MM.1S (cell line): ENCODE measurements around the gene GNPAT.

Experiments
- DNase-seq: peaks from one replicate; pipeline ENCODE4 v3.0.0-alpha.2; 2015
- H2AFZ ChIP-seq: fragments of 300-600 bp; sonication (generic); 2 replicates; pipeline ENCODE4 v1.6.0; 2016; ENCODE audit warnings: antibody characterized with exemption, low read length
- H3F3A ChIP-seq: fragments of 300-600 bp; sonication (generic); 2 replicates; pipeline ENCODE4 v1.6.1; 2016; ENCODE audit warnings: mild to moderate bottlenecking, antibody characterized with exemption, low read length, moderate library complexity, mixed read lengths; ENCODE audit not compliant: insufficient read depth
- H3K27ac ChIP-seq: fragments of 300-600 bp; sonication (generic); 2 replicates; pipeline ENCODE4 v1.5.1; 2016; ENCODE audit warnings: mild to moderate bottlenecking, low read length
- H3K27me3 ChIP-seq: fragments of 300-600 bp; sonication (generic); replicated peaks from 2 replicates; pipeline ENCODE4 v1.6.0; 2016; ENCODE audit warnings: low read length; ENCODE audit not compliant: insufficient read depth
- H3K36me3 ChIP-seq: fragments of 300-600 bp; sonication (generic); replicated peaks from 2 replicates; pipeline ENCODE4 v1.6.1; 2016; ENCODE audit warnings: mild to moderate bottlenecking, low read length, mixed read lengths; ENCODE audit not compliant: insufficient read depth
- H3K4me1 ChIP-seq: fragments of 300-600 bp; sonication (generic); 2 replicates; pipeline ENCODE4 v1.6.1; 2016; ENCODE audit warnings: low read length, mixed read lengths
- H3K4me2 ChIP-seq: fragments of 300-600 bp; sonication (generic); 2 replicates; pipeline ENCODE4 v1.6.0; 2016; ENCODE audit warnings: low read depth, low read length
- H3K4me3 ChIP-seq: fragments of 300-600 bp; sonication (generic); 2 replicates; pipeline ENCODE4 v1.5.1; 2016; ENCODE audit warnings: low read length, mixed read lengths
- H3K79me2 ChIP-seq: fragments of 300-600 bp; sonication (generic); 2 replicates; pipeline ENCODE4 v1.6.1; 2016; ENCODE audit warnings: mixed run types, low read length, mixed read lengths
- H3K9ac ChIP-seq: fragments of 300-600 bp; sonication (generic); 2 replicates; pipeline ENCODE4 v1.6.1; 2016; ENCODE audit warnings: low read length, mixed read lengths
- H3K9me2 ChIP-seq: fragments of 300-600 bp; sonication (generic); replicated peaks from 2 replicates; pipeline ENCODE4 v1.6.1; 2016; ENCODE audit warnings: mild to moderate bottlenecking, low read length, mixed read lengths; ENCODE audit not compliant: insufficient read depth
- H3K9me3 ChIP-seq: fragments of 300-600 bp; sonication (generic); replicated peaks from 2 replicates; pipeline ENCODE4 v1.6.1; 2016; ENCODE audit warnings: mild to moderate bottlenecking, low read length, mixed read lengths; ENCODE audit not compliant: insufficient read depth
- H4K20me1 ChIP-seq: fragments of 300-600 bp; sonication (generic); 2 replicates; pipeline ENCODE4 v1.6.1; 2016; ENCODE audit warnings: mild to moderate bottlenecking, low read length, moderate library complexity, mixed read lengths; ENCODE audit not compliant: insufficient read depth
- EZH2 ChIP-seq: fragments of 300-600 bp; sonication (generic); optimal IDR thresholded peaks from 2 replicates; pipeline ENCODE3; 2017; ENCODE audit warnings: low read depth, mild to moderate bottlenecking, antibody characterized with exemption, low read length, mixed read lengths
- EZH2phosphoT487 ChIP-seq: fragments of 300-600 bp; sonication (generic); IDR thresholded peaks from 2 replicates; pipeline ENCODE4 v1.6.1; 2018; ENCODE audit warnings: antibody characterized with exemption, low read length
- TF ChIP-seq, protein P1 (sequence below): fragments of 300-600 bp; sonication (generic); IDR thresholded peaks from 2 replicates; pipeline ENCODE4 v1.5.1; 2016; ENCODE audit warnings: antibody characterized with exemption, low read length, mixed read lengths

The GNPAT gene

DNA sequence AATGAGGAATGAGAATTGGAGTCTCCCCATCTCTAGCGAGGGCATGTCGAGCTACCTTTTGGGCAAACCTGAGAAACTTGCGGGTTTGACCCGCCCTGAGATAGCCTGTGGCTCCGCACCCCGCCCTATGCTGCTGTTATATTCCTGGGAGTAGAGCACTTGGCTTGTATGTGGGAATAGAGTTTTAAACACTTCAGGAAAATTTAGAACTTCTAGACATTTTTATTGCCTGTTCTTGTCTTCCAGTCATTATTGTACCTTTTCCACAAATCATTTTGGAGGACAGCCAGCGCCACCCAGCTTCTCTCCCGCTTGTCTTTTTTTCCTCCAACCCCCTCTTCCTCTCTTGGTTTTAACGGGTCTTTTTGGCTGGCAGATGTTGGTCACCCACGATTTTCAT, 738 bp downstream of the GNPAT start:
- H2AFZ ChIP-seq, result peak overlapping the region; percentile 89
- no peaks in the 10 kb centered on the region for H3K9me3 ChIP-seq
- H3K36me3 ChIP-seq, result 0 out of 2 replicates have a peak, but pooled peaks cover 3% of the 10 kb centered on the region
- no peaks in the 10 kb centered on the region for H3K27me3 ChIP-seq
- TF ChIP-seq EZH2, result no peak
- no peak for TF ChIP-seq EZH2phosphoT487
- TF ChIP-seq, protein P1, sequence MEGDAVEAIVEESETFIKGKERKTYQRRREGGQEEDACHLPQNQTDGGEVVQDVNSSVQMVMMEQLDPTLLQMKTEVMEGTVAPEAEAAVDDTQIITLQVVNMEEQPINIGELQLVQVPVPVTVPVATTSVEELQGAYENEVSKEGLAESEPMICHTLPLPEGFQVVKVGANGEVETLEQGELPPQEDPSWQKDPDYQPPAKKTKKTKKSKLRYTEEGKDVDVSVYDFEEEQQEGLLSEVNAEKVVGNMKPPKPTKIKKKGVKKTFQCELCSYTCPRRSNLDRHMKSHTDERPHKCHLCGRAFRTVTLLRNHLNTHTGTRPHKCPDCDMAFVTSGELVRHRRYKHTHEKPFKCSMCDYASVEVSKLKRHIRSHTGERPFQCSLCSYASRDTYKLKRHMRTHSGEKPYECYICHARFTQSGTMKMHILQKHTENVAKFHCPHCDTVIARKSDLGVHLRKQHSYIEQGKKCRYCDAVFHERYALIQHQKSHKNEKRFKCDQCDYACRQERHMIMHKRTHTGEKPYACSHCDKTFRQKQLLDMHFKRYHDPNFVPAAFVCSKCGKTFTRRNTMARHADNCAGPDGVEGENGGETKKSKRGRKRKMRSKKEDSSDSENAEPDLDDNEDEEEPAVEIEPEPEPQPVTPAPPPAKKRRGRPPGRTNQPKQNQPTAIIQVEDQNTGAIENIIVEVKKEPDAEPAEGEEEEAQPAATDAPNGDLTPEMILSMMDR, result peak; percentile 19; the same call in 1 of the 2 replicates
- no peaks in the 10 kb centered on the region for H4K20me1 ChIP-seq
- H3F3A ChIP-seq, result no peaks in the 10 kb centered on the region
- H3K27ac ChIP-seq, result peak overlapping the region; percentile 26; the same call in 1 of the 2 replicates
- no peaks in the 10 kb centered on the region for H3K9me2 ChIP-seq
- H3K4me1 ChIP-seq, result peaks cover 19% of the 10 kb centered on the region
- peak overlapping the region; percentile 85 for H3K9ac ChIP-seq
- peak overlapping the region; percentile 83 for H3K4me3 ChIP-seq
- peaks cover 75% of the 10 kb centered on the region for H3K79me2 ChIP-seq
- peak; percentile 28 for DNase-seq
- H3K4me2 ChIP-seq, result peak overlapping the region; percentile 86

DNA sequence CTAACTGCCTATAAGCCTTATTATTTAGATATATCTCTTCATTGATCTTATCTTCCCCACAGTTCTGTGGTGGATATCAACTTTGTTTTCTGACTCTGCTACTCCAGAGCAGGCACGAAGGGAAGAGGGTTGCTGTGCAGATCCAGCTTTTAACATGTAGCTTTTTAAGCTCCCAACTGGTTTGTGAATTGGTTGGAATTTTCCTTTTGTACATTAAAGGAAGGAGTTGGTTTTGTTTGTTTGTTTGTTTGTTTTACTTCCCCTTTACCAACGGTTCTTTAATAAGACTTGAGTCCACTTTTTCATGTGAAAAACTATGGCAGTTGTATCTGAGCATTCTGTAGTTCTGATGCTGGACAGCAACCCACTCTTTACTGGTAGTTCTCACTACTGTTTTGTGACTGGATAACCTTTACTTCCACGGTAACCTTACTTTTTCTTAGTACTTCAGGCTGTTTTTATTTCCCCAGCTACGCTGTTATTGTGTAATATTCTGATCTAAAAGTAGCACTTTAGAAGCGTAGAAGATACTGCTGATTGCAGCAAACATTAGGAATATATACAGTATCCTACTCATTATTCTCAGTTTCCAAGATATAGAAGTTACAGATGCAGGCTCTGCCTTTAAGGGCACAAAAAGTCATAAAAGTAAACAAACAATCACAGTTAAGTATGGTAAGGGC, 1.6 kb downstream of the GNPAT start:
- Histone ChIP-seq H3K9me2 (no peaks in the 10 kb centered on the region), H3K4me2 (peak overlapping the region; percentile 86), H3F3A (no peaks in the 10 kb centered on the region), H3K4me1 (peaks cover 21% of the 10 kb centered on the region), H3K27me3 (no peaks in the 10 kb centered on the region), H3K36me3 (0 out of 2 replicates have a peak, but pooled peaks cover 3% of the 10 kb centered on the region), H3K27ac (no peak overlapping the region), H3K79me2 (peaks cover 84% of the 10 kb centered on the region), H3K9me3 (no peaks in the 10 kb centered on the region), H3K4me3 (peak overlapping the region; percentile 83; the same call in 1 of the 2 replicates), H2AFZ (no peak overlapping the region), H3K9ac (no peak overlapping the region), H4K20me1 (no peaks in the 10 kb centered on the region)
- no peak for TF ChIP-seq EZH2
- TF ChIP-seq EZH2phosphoT487, result no peak
- TF ChIP-seq, protein P1, result no peak
- DNase-seq, result no peak

DNA sequence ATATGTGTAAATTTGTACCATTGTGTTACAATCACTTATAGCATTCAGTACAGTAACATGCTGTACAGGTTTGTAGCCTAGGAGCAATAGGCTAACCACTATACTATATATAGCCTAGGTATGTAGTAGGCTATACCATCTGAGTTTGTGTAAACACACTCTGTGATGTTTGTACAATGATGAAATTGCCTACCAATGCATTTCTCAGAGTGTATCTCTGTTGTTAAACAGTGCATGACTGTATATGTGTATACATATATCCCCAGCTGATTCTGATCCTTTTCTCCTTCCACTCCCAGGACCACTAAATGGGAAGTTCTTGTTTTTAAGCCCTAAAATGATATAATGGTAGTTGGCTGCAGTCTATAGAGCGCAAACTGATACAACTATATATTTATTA, 7.8 kb downstream of the GNPAT start:
- H3K4me3 ChIP-seq, result no peak overlapping the region
- peaks cover 61% of the 10 kb centered on the region for H3K79me2 ChIP-seq
- peak; percentile 16 for DNase-seq
- no peak for TF ChIP-seq EZH2phosphoT487
- TF ChIP-seq, protein P1, result no peak
- TF ChIP-seq EZH2, result no peak
- H3K9me2 ChIP-seq, result no peaks in the 10 kb centered on the region
- no peak overlapping the region for H3K4me2 ChIP-seq
- H3K9ac ChIP-seq, result no peak overlapping the region
- no peaks in the 10 kb centered on the region for H4K20me1 ChIP-seq
- peaks cover 5% of the 10 kb centered on the region; the same call in 1 of the 2 replicates for H3K4me1 ChIP-seq
- no peak overlapping the region for H2AFZ ChIP-seq
- 0 out of 2 replicates have a peak, but pooled peaks cover 5% of the 10 kb centered on the region for H3K36me3 ChIP-seq
- no peaks in the 10 kb centered on the region for H3F3A ChIP-seq
- H3K9me3 ChIP-seq, result no peaks in the 10 kb centered on the region
- no peak overlapping the region for H3K27ac ChIP-seq
- no peaks in the 10 kb centered on the region for H3K27me3 ChIP-seq
